GM20000 (cell line): ENCODE data around the gene DNAJB5.

Experiments used
- DNase-seq: peaks from one replicate; pipeline ENCODE4 v3.0.0; 2012; ENCODE audit warnings: low spot score
- TF ChIP-seq, protein P1 (sequence below): IDR thresholded peaks from 2 replicates; pipeline ENCODE4 v1.5.1; 2012; ENCODE audit warnings: mild to moderate bottlenecking, control low read depth; ENCODE audit errors: extremely low read depth, missing control alignments

DNAJB5 gene

DNA sequence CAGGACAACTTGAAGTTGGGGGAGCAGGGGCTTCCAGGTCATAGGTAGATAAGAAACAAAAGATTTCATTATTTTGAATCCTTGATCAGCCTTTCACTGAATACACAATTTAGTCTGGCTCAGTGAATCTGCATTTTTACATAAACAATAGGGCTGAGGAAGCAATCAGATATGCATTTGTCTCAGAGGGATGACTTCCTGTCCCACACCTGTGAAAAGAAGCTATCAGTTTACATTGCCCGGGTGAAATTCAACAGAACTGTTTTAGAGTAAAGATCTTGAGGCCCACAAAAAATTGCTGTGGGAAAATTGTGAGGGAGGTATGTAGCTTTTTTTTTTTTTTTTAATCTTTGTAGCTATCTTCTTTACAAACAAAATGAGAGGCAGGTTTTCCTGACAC lies 38.3 kb downstream of the DNAJB5 start:
- DNase-seq: no peak
- TF ChIP-seq, protein P1, sequence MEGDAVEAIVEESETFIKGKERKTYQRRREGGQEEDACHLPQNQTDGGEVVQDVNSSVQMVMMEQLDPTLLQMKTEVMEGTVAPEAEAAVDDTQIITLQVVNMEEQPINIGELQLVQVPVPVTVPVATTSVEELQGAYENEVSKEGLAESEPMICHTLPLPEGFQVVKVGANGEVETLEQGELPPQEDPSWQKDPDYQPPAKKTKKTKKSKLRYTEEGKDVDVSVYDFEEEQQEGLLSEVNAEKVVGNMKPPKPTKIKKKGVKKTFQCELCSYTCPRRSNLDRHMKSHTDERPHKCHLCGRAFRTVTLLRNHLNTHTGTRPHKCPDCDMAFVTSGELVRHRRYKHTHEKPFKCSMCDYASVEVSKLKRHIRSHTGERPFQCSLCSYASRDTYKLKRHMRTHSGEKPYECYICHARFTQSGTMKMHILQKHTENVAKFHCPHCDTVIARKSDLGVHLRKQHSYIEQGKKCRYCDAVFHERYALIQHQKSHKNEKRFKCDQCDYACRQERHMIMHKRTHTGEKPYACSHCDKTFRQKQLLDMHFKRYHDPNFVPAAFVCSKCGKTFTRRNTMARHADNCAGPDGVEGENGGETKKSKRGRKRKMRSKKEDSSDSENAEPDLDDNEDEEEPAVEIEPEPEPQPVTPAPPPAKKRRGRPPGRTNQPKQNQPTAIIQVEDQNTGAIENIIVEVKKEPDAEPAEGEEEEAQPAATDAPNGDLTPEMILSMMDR: no peak

DNA sequence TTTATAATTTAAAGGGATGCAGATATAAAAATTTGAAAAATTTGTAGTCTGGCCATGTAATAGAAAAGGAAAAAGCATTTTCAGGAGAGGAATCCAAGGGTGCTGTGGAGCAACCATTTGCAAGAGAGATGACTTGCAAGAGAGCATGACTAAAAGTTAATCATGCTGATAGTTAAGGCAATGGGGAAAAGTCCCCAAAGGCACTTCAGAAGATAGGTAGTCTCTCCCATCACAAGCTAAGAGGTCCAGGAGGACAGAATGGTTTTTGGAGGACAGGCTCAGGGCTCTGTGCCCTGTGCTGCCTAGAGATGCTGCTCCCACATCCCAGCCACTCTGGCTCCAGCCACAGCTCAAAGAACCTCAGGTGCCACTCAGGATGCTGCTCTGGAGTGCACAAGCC lies 38.8 kb downstream of the DNAJB5 start:
- no peak for DNase-seq
- TF ChIP-seq, protein P1: no peak

DNA sequence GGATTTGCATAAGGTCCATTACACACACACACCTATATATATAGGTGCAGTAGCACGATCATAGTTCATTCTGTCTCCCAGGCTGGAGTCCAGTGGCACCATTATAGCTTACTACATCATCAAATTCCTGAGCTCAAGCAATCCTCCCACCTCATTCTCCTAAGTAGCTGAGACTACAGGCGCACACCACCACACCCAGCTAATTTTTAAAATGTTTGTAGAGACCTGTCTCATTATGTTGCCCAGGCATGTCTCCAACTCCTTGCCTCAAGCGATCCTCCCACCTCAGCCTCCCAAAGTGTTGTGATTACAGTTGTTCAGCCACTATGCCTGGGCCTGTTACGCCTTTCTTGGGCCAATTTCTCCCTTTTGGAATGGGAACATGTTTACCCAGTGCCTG lies 39.7 kb downstream of the DNAJB5 start:
- TF ChIP-seq, protein P1: no peak
- no peak for DNase-seq

DNA sequence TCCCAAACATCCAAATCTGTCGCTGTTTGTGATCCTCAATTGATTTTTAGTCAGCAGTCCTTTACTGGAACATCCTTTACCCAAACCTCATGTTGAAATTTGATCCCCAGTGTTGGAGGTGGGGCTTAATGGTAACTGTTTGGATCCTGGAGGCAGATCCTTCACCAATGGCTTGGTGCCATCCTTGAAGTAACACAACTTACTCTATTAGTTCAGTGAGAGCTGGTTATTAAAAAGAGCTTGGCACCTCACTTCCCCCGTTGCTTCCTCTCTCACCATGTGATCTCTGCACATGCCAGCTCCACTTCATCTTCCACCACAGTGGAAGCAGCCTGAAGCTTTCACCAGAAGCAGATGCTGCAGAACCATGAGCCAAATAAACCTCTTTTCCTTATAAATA lies 40.3 kb downstream of the DNAJB5 start:
- DNase-seq: no peak
- TF ChIP-seq, protein P1: no peak

DNA sequence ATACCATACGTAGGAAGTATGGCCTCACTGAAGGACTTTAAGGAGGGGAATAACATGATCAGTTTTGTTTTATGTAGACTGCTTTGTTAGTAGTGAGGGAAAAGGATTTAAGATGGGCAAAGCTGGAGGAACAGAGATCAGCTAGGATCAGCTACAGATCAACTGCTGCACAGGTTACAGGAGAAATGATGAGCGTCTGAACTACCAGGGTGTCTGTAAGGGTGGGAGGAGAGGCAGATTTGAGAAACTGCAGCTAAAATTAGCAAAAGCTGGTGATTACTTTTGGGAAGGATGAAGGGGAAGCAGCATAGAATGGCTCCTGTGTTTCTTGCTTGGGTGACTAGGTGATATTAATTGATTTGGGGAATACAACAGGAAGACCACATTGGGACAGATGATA lies 43.6 kb downstream of the DNAJB5 start:
- DNase-seq: no peak
- TF ChIP-seq, protein P1: no peak

DNA sequence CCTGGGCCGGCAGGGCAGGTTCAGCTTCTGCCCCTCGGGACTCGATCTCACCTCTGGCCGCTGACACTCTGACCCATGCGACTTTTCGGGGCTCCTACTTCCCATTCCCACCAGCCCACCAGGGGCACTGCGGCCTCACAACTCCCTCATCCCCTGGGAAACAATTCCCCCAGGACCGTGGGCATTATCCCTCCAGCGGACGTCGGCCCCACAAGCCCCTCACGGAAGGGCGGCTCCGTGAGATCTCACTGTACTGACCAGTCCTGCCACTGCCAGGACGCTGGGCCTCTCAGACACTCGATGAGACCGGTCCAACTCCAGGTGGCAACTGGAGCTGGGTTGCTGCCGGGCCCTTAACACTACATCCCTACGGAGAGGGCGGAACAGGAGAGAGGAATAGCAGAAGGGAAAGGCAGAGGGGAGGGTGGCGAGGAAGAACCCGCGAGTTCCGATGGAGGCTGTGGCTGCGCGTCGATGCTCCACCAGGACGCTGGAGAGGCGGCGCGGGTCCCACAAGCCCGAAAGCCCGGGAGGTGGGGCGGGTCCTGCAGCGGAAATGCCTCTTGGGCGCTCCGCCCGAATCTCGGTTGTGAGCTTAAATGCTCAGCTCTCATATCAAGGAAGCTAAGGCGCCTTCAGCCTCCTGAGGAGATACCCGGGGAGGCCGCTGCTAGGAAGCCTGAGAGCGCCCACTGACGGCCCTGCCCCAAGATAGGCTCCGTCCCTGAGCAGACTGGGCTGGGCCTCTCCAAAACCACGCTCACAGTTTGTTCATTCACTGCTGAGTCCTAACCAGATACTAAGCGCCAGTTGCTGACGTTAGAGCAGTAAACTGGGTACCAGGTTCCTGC lies 46.5 kb downstream of the DNAJB5 start:
- TF ChIP-seq, protein P1: no peak
- DNase-seq: peak; percentile 28

DNA sequence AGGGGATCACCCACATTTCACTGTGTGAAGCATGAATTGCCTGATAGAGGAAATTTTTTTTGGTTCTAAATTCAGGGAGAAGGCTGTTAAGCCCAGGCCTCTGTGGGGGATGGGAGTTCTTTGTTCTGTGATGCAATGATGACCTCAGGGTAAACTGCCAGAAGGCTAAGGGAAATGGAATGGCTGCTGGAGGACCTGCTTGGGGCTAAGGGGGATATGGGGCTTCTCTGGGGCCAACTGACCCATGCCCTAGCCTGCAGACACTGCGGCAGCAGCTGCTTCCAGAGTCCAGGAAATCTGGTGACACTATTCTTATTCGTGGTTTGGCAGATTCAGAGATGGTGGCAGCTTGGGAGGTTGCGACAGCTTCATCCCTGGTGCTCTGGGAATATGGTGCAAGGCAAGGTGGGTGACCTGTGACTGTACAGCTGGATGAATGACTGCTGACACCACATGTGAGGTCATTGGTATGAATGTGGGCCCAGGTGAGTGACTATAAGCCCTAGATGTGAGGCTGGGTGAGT lies 52.6 kb downstream of the DNAJB5 start:
- TF ChIP-seq, protein P1: no peak
- no peak for DNase-seq
